Stimulated activated CD8-positive, alpha-beta memory T cell treated with anti-CD3 and anti-CD28 coated beads, Interleukin-15, amount 100 ng/mL, for 24 hours (primary cell): ENCODE results near the gene CCDC81.
"Not testable (repeated sequence)": the region's sequence is repeated elsewhere in the genome, so short reads cannot be mapped to it uniquely, and the experiment has no call there.

Experiments
- DNase-seq: peaks from one replicate; pipeline ENCODE4 v3.0.0-alpha.2; 2020; ENCODE audit warnings: low read depth

Gene CCDC81

DNA sequence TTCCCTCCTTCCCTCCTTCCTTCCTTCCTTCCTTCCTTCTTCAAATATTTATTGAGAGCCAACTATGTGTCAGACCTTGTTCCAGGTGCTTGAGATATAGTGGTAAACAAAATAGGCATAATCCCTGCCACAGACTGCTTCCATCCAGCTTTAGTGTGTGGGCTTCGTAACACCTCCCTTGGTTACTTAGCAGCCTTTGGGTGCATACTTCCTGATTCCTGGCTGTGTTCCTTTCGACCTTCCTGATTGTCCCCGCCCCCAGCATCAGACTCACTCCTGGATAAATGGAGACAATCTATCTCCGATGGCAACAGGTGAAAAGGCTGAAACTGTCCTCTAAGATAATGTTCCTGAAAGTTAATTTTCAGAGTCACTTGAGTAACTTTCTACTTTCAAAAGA is 13.5 kb downstream of the CCDC81 start:
- DNase-seq: no peak

DNA sequence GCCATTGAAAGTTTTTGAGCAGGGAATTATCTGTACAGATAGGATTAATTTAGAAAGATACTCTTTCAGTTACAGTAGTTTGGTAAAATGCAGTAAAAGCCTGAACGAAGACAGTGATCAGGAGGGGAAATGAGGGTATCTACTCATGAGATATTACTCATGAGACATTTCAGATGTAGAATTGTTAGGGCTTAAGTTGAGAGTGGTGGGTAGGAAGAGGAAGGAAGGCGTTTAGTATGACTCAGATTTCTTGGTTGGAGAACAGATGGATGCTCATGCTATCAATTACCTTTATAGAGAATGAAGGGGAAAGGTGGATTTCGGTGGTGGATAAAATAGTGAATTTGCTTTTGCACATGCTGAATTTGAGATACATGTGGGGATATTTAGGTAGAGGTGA is 15.8 kb downstream of the CCDC81 start:
- DNase-seq: no peak

DNA sequence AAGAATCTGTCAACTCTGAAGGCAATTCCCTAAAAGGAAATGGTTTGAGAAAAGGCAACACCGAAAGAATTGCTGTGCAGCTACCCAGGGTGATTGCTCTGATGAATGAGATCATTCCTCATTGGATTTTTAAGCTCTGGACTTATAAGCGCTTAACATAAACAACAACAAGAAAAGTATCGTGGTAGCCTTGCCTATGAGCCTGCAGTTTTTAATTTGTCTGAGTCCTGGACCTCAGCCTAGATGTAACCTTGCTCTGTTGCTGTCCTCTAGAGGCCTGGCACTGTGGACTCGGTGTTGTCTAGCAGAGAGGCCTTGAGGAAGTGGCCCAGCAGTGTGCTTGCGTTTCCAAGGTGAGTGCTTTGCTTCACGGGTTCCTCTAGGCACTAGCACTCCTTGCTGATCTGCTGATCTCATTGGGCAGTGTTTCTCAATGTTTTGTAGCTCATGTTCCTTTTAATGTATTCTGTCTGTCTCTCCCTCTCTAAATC is 20.4 kb downstream of the CCDC81 start:
- DNase-seq: no peak

DNA sequence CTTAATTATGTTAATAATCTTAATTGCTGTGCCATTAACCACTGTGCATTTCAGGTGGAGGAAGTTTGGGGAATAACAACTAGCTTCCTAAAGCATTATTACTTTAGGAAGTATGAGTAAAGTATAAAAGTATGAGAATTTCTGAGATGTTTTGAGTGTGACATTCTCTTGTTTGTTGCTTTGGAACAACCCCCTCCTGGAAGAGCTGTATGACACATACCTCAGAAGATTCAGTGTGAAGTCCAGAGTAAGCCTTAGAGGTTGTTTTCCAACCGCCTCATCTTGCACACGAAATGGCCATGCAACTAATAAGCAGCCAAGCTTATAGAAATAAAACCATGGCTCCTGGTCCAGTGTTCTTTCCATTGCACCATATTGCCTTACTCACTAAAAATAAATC is 21.7 kb downstream of the CCDC81 start:
- no peak for DNase-seq

DNA sequence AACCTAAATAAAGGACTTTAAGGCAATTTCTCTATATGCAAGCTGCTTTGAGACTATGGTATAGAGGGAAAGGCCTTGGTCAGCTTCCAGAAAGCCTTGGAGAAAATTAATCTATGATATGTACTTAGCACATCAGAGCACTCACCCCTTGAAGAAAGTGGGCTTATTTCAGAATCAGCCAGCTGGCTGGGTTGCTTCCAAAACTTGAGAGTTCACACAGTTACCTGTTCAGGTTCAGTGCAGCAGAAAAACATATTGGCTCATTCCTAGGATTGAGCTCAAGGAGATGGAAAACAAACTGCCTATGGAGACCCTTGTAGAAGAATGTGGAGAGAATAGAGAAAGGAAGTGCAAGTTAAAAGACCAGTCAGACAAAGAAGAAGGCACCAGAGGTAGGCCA is 22.7 kb downstream of the CCDC81 start:
- DNase-seq: no peak

DNA sequence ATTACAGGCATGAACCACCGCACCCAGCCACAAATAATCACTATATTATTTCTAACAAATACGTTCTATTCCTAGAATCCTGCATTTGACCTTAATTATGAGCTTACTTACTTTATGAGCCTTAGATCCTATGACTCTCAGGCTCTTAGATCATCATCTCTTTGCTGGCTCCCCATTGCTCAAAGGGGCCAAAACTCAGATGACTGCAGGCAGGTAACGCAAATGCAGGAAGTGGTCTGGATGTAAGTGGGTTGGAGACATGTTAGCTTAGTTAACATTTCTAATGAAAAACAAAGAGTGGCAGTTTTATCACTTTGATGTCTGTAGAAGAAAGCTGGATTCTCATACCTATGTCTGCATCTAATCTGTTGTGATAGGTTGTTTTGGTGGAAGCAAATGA is 23.4 kb downstream of the CCDC81 start:
- no peak for DNase-seq

DNA sequence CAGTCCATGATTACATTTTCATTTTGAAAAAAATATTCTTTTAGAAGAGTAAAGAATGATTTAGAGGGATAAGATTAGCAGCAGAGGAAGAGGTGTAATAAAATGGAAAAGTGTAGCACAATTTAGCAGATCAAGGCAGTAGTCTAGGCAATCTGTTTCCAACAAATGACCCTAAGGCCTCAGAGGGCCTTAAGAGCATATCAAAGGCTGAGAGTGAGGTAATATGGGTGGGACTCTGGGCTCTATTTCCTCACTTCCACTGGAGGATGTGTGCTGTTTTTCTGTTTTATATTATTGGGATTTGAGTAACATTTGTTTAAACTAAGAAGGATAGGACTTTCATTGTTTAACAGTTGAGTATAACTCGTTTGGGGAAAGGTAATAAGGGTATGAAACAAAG is 28.8 kb downstream of the CCDC81 start:
- DNase-seq: no peak

DNA sequence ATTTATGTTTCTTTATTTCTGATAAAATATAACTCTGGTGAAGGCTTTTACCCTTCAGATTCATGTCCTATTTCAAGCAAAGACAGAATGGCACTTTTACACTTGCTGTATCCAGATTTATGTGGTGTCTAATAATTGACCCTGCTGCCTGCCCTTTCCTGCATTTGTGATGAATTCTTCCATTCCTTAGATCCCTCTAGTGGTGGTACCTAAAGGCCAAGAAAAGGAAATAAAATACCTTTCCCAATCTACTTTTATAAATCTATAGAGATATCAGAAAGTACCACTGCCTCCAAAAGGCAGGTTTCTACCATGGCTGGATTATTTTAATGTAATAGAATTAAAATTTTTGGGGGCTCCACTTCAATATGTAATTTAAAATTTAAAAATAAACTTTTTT is 34.2 kb downstream of the CCDC81 start:
- no peak for DNase-seq

DNA sequence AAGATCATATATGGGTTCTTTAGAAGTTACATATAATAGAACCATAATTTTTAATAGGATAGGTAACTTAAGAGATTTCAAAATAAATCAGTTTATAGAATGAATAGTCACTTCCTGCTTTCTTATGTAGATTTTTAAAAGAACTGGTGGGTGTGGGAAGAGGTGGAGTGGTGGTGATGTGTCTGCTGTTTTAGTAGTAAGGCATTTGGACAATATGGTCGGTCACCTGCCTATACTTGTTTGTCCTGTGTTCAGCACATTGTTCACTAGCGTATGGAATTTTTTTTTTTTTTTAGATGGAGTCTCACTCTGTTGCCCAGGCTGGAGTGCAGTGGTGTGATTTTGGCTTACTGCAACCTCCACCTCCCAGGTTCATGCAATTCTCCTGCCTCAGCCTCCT is 39.3 kb downstream of the CCDC81 start:
- no peak for DNase-seq

DNA sequence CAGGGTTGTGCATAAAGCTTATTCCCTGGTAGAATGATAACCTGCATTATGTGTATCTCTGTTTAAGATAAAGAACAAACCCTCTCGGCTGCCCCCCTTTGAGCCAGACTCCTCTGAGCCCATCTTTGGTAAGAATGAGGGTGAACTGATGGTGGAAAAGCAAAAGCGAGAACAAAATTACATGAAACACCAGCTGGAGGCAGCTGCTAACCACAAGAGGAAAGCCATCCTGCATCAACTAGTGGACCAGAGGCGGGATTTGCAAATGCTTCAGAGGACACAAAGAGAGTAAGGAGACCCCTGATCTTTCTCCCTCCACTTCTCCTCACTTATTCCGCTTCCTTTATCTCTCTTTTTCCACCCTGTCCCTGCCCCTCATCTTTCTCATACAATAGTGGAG is 40.3 kb downstream of the CCDC81 start:
- no peak for DNase-seq

DNA sequence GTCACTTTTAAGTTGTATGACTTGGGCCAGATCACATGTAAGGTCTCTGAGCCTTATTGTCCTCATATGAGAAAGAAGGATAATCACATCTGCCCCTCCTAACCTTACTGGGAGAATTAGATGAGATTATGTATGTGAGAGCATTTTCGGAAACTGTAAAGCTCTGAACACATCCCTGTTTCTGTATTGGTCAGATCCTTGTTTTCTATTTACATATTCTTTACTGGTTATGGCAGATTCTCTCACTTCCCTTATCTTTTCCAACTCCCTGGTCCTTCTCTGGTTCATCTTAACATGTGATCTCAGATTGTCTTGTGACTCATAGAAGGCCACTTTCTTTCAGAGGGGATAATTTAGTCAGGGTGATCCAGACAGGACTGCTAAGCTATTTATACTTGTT is 41.8 kb downstream of the CCDC81 start:
- no peak for DNase-seq

DNA sequence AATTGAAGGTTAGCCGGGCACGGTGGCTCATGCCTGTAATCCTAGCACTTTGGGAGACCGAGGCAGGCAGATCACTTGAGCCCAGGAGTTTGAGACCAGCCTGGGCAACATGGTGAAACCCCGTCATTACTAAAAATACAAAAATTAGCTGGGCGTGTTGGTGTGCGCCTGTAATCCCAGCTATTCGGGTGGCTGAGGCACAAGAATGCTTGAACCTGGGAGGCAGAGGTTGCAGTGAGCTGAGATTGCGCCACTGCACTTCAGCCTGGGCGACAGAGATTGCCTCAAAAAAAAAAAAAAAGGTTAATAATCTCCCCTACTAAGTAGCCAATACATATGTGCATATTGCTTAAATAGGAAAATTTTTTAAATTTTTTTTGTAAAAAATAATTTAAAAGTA is 42.3 kb downstream of the CCDC81 start:
- not testable (repeated sequence) for DNase-seq

DNA sequence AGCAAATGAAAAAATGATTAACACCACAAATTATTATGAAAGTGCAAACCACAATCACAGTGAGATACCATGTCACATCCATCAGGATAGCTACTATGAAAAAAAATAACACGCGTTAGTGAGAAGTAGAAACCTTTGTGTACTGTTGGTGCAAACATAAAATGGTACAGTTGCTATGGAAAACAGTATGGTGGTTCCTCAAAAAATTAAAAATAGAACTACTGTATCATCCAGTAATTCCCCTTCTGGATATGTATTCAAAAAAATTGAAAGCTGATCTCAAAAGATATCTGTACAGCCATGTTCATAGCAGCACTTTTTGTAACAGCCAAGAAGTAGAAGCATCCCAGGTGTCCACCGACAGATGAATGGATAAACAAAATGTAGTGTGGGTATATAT is 43.4 kb downstream of the CCDC81 start:
- DNase-seq: no peak

DNA sequence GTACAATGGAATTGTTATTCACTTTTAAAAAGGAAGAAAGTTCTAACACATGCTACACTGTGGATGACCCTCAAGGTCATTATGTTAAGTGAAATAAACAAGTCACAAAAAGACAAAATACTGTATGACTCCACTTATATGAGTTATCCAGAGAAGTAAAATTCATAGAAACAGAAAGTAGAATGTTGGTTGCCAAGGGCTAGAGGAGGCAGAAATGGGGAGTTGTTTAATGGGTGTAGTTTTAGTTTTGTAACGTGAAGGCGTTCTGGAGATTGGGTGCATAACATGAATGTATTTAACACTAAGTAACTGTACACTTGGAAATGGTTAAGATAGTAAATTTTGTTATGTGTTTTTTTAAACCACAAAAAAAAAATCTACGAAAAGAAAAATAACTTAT is 43.8 kb downstream of the CCDC81 start:
- no peak for DNase-seq

DNA sequence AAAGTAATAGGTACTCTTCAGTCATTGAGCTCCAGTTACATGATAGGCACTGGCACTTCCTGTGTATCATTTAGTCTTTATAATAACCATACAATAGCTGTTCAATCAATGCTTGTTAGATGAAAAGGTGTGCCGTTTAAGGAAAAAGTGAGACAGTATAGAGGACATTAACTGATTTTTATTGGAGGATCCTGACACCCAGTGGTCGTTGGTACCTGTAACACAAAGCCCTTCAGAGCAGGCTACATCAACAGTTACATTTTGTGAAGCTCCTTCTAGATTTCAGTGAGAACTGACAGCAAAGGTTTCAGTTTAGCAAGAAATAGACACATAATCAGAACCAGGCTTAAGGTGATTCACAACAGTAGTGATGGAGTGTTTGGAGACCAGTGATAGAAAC is 44.2 kb downstream of the CCDC81 start:
- DNase-seq: no peak

DNA sequence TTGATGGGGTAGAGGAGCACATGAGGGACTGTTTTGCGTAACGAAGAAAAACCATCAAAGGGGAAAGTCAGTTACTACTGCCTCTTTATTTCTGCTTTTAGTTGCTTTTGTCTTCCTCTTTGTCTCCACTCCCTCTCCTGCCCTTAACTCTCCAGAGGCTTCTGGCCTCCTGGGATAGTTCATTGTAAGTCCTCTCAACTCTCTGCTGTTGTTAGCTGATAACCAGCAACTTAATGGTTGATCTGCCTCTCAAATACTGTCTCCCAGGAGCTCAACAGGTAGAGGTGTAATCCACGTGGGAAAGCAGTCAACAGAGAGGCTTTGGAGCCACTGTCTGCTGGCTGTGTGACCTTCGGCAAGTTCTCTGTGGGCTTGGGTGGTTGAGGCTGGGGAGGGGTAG is 47.3 kb downstream of the CCDC81 start:
- no peak for DNase-seq

DNA sequence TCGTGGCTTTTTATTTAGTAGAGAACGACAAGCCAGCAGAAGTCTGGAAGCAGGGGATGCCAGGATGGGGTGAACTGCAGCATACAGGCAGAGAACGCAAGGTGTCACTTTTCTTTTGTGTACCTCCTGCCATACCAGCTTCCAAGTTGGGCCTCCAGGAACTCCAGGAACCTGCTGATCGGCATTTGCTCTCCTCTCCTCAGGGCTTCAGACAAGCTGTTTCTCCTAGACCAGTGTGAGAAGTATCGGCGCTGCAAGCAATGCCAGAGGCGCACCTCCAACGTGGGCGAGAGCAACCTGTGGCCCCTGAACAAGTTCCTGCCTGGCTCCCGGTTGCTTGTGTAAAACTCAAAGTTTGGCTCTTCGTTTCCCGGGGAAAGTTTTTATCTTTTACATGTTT is 47.7 kb downstream of the CCDC81 start:
- DNase-seq: no peak

DNA sequence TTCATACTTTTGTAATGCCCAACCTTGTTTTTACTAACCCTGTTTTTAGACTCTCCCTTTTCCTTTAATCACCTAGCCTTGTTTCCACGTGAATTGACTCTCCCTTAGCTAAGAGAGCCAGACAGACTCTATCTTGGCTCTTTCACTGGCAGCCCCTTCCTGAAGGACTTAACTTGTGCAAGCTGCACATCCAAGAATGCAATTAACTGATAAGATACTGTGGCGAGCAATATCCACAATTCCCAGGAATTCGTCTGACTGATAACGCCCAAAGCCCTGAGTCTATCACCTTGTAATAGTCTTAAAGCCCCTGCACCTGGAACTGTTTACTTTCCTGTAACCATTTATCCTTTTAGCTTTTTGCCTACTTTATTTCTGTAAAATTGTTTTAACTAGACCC is 48.8 kb downstream of the CCDC81 start:
- not testable (repeated sequence) for DNase-seq

DNA sequence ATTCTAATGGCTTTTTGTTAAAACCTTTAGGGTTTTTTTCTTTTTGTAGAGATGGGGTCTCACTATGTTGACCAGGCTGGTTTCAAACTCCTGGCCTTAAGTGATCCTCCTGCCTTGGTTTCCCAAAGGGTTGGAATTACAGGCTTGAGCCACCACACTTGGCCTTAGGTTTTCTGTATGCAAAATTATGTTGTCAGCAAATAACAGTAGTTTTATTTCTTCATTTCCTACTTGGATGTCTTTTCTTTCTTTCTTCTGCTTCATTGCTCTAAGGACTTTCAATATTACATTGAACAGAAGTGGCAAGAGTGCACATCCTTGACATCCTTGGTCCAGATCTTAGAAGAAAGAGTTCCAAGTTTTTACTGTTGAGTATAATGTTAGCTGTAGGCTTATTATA is 52.8 kb downstream of the CCDC81 start:
- no peak for DNase-seq

DNA sequence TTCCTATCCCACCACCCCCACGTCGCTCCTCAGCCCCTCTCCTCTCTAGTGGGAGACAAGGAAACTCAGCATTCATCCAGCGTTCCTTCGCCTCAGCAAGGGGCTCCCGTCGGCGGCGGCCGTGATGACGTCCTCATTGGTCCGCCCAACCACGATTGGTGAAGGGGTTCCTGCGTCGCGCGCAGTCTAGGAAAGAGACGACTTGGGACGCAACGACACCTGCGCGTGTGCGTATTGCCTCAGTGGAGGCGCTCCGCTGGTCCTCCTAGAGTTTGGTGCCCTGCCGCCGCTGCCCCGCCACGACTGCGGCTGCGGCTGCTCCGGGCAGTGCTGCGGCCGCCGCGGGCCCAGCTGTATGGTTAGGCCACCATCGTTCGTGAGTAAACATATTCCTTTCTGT is 56.6 kb downstream of the CCDC81 start:
- no peak for DNase-seq

DNA sequence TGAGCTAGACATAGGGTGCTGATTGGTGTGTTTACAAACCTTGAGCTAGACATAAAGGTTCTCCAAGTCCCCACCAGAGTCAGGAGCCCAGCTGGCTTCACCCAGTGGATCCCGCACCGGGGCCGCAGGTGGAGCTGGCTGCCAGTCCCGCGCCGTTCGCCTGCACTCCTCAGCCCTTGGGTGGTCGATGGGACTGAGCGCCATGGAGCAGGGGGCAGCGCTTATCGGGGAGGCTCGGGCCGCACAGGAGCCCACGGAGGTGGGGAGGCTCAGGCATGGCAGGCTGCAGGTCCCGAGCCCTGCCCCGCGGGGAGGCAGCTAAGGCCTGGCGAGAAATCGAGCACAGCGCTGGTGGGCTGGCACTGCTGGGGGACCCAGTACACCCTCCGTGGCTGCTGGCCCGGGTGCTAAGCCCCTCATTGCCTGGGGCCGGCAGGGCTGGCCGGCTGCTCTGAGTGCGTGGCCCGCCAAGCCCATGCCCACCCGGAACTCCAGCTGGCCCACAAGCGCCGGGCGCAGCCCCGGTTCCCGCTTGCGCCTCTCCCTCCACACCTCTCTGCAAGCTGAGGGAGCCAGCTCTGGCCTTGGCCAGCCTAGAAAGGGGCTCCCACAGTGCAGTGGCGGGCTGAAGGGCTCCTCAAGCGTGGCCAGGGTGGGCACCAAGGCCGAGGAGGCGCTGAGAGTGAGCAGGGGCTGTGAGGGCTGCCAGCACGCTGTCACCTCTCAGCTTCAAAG is 58.8 kb downstream of the CCDC81 start:
- not testable (repeated sequence) for DNase-seq

DNA sequence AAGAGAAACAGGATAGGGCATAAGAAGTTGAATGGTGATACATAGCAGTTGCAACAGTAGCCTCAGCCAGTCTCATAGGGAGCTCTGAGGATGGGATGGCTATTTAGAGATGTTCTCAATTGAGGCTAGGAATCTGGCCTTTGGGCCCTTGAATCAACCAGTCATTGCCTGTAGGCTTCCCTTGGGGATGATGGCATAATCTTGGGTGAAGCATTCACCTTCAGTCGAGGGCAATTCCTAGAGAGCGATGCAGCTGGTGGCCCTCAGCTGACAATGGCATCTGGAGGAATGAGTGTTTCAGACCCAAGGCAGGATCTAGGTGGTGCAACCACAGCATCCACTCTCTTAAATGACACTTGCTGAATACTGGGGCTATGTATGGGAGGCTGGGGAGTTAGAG is 61.0 kb downstream of the CCDC81 start:
- no peak for DNase-seq

DNA sequence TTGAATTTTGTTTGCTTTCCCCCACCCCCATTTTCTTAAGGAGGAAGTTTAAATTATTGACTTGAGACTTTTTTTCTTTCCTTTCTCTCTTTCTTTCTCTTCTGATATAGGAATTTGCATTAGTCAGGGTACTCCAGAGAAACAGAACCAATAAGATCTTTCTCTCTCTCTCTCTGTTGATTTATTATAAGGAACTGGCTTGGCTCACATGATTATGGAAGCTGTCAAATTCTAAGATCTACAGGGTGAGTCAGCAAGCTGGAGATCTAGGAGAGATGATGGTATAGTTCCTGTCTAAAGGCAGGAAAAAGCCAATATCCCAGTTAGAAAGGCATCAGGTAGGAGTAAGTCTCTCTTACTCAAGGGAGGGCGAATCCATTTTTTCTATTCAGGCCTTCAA is 64.0 kb downstream of the CCDC81 start:
- DNase-seq: no peak

DNA sequence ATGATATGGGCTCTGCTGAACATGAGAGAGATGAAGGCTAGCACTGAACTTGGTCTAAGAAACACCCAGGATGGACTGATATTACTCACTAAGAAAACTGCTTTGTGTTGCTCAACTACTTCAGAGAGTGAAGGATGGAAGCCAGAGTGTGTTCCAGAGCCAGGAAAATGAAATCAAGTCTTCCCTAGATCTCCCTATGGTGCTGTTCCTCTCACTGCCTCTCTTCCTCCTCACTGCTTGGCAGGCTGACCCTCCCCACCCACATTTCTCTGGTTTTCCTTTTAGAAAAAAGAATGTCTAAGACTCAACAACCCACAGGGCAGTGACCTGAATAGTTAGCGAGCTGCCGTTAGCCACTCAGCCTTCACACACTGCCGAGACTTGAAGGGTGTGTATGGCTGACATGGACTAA is 65.6 kb downstream of the CCDC81 start:
- DNase-seq: no peak

DNA sequence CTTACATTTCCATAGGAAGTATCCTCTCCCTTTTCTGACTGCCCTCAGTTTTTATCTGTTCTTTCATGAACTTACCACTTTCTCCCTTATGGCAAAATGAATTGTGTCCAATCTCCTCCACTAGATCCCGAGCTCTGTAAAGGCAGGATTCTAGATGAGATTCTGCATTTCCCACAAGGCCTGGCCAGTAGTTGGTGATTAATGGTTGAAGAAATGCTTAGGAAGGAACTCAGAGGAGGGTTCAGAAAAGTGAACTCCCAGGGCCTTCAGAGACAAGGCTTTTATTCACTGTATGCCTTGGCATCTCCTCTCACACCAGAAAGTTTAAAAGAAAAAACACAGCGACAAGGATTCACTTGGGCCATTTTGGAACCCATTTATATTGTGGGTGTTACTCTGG is 66.2 kb downstream of the CCDC81 start:
- no peak for DNase-seq
